Astrocyte (in vitro differentiated cells and primary cell): Measurements from ENCODE around the gene MESP1. TPM values are rescaled to one million over a fixed set of nuclear protein-coding genes. Genes with fewer than 3 reads are reported as not detected.
A peak's percentile ranks its signal among the peaks of the same experiment; 100 is the strongest.

Experiments
- DNase-seq: peaks from one replicate; pipeline ENCODE4 v3.0.0-alpha.2; 2010; ENCODE audit warnings: low read depth
- FAIRE-seq: peaks from 2 replicates; lab custom pipeline; 2011; peaks lifted over from hg19 to GRCh38; lab: Jason Lieb, UNC
- H2AFZ ChIP-seq: 2 replicates; pipeline ENCODE4 v1.6.0; 2012; ENCODE audit warnings: low read depth, low read length, inconsistent platforms
- H3K27ac ChIP-seq: 2 replicates; pipeline ENCODE4 v1.5.1; 2011; ENCODE audit warnings: low read depth, low read length, inconsistent platforms
- H3K27me3 ChIP-seq: 2 replicates; pipeline ENCODE4 v1.6.0; 2011; ENCODE audit warnings: low read length, inconsistent platforms; ENCODE audit not compliant: insufficient read depth
- H3K36me3 ChIP-seq: 2 replicates; pipeline ENCODE4 v1.5.1; 2011; ENCODE audit warnings: low read length, inconsistent platforms; ENCODE audit not compliant: insufficient read depth
- H3K4me1 ChIP-seq: 2 replicates; pipeline ENCODE4 v1.5.1; 2011; ENCODE audit warnings: low read length, inconsistent platforms; ENCODE audit not compliant: insufficient read depth
- H3K4me2 ChIP-seq: 2 replicates; pipeline ENCODE4 v1.6.0; 2012; ENCODE audit warnings: low read length, inconsistent platforms
- H3K4me3 ChIP-seq: 2 replicates; pipeline ENCODE4 v1.5.1; 2011; ENCODE audit warnings: low read depth, mild to moderate bottlenecking, low read length, inconsistent platforms; ENCODE audit not compliant: insufficient read depth
- H3K79me2 ChIP-seq: 2 replicates; pipeline ENCODE4 v1.6.0; 2012; ENCODE audit warnings: mild to moderate bottlenecking, low read length, inconsistent platforms; ENCODE audit not compliant: insufficient read depth
- H3K9ac ChIP-seq: 2 replicates; pipeline ENCODE4 v1.6.0; 2012; ENCODE audit warnings: mild to moderate bottlenecking, low read length, inconsistent platforms
- H3K9me3 ChIP-seq: 2 replicates; pipeline ENCODE4 v1.5.1; 2012; ENCODE audit warnings: low read depth, mild to moderate bottlenecking, low read length, inconsistent platforms; ENCODE audit not compliant: insufficient read depth
- H4K20me1 ChIP-seq: 2 replicates; pipeline ENCODE4 v1.6.0; 2012; ENCODE audit warnings: low read length, inconsistent platforms; ENCODE audit not compliant: insufficient read depth
- H3K27ac Mint-ChIP-seq: one replicate; pipeline ENCODE4 v1.8.0; 2021; ENCODE audit warnings: mild to moderate bottlenecking, mixed read lengths; ENCODE audit not compliant: unreplicated experiment
- H3K27me3 Mint-ChIP-seq: one replicate; pipeline ENCODE4 v1.8.0; 2021; ENCODE audit warnings: low read depth, mixed read lengths; ENCODE audit not compliant: unreplicated experiment
- H3K36me3 Mint-ChIP-seq: one replicate; pipeline ENCODE4 v1.8.0; 2021; ENCODE audit warnings: low read depth, mixed read lengths; ENCODE audit not compliant: unreplicated experiment
- H3K4me1 Mint-ChIP-seq: one replicate; pipeline ENCODE4 v1.8.0; 2021; ENCODE audit warnings: low read depth, mixed read lengths; ENCODE audit not compliant: unreplicated experiment
- H3K4me3 Mint-ChIP-seq: one replicate; pipeline ENCODE4 v1.8.0; 2021; ENCODE audit warnings: mild to moderate bottlenecking, moderate library complexity, mixed read lengths; ENCODE audit not compliant: unreplicated experiment
- H3K9me3 Mint-ChIP-seq: one replicate; pipeline ENCODE4 v1.8.0; 2021; ENCODE audit warnings: mild to moderate bottlenecking, mixed read lengths; ENCODE audit not compliant: unreplicated experiment
- EZH2 ChIP-seq: IDR thresholded peaks from 2 replicates; pipeline ENCODE4 v1.6.1; 2012; ENCODE audit warnings: mild to moderate bottlenecking, low read length, inconsistent platforms; ENCODE audit not compliant: insufficient read depth
- total RNA-seq: library from RNA; stranded (reverse); gene quantifications from 2 replicates; pipeline ENCODE4 v1.2.1, GENCODE V29; 2021
- TF ChIP-seq, protein P1 (sequence below): IDR thresholded peaks from 2 replicates; pipeline ENCODE4 v1.5.1; 2011; ENCODE audit warnings: low read depth, mild to moderate bottlenecking, inconsistent platforms, low read length, moderate library complexity; ENCODE audit not compliant: insufficient read depth

Gene MESP1
- total RNA-seq, 1 donor from 2014 or later, result not detected

DNA sequence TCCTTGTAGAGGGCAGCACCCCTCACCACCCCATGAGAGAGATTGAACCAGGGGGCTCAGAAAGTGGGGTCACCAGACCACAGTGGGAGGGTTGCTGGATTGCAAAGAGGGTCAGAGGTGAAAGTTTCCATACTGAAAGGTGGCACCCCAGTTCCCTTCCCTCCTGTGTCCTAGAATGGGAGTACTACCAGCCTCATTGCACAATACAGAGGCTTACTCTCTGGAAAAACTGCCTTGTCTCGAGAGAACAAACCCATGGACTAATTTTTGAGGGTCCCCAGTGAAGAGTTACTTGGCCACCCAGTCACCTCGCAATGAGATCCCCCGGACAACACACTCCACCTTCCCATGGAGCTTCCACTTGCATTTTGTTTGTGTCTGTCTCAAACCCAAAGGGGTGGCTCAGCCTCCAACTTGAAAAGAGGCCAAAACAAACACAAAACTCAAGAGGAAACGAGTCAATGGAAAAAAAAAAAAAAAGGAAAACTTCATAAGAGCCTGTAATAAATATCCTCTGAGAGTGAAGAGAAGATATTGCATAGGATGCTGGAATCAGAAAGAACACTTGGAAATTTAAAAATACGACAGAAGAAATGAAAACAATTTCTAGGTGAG is 43.7 kb upstream of the MESP1 start:
- Histone ChIP-seq H4K20me1 (peaks cover 3% of the 10 kb centered on the region), H3K4me1 (peaks cover 10% of the 10 kb centered on the region), H2AFZ (no peak overlapping the region), H3K27ac (no peak overlapping the region), H3K9me3 (no peaks in the 10 kb centered on the region), H3K27me3 (no peaks in the 10 kb centered on the region), H3K4me2 (peak overlapping the region; percentile 32), H3K4me3 (no peak overlapping the region), H3K9ac (no peak overlapping the region), H3K36me3 (peaks cover 35% of the 10 kb centered on the region), H3K79me2 (no peaks in the 10 kb centered on the region)
- H3K4me1 Mint-ChIP-seq, result peaks cover 3% of the 10 kb centered on the region
- H3K27ac Mint-ChIP-seq, result no peak overlapping the region
- FAIRE-seq, result peak; percentile 26
- H3K36me3 Mint-ChIP-seq, result no peaks in the 10 kb centered on the region
- no peak overlapping the region for H3K4me3 Mint-ChIP-seq
- TF ChIP-seq EZH2, result no peak
- TF ChIP-seq, protein P1, sequence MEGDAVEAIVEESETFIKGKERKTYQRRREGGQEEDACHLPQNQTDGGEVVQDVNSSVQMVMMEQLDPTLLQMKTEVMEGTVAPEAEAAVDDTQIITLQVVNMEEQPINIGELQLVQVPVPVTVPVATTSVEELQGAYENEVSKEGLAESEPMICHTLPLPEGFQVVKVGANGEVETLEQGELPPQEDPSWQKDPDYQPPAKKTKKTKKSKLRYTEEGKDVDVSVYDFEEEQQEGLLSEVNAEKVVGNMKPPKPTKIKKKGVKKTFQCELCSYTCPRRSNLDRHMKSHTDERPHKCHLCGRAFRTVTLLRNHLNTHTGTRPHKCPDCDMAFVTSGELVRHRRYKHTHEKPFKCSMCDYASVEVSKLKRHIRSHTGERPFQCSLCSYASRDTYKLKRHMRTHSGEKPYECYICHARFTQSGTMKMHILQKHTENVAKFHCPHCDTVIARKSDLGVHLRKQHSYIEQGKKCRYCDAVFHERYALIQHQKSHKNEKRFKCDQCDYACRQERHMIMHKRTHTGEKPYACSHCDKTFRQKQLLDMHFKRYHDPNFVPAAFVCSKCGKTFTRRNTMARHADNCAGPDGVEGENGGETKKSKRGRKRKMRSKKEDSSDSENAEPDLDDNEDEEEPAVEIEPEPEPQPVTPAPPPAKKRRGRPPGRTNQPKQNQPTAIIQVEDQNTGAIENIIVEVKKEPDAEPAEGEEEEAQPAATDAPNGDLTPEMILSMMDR, result no peak
- H3K27me3 Mint-ChIP-seq, result peaks cover 43% of the 10 kb centered on the region
- H3K9me3 Mint-ChIP-seq, result peaks cover 6% of the 10 kb centered on the region
- DNase-seq, result peak; percentile 42

DNA sequence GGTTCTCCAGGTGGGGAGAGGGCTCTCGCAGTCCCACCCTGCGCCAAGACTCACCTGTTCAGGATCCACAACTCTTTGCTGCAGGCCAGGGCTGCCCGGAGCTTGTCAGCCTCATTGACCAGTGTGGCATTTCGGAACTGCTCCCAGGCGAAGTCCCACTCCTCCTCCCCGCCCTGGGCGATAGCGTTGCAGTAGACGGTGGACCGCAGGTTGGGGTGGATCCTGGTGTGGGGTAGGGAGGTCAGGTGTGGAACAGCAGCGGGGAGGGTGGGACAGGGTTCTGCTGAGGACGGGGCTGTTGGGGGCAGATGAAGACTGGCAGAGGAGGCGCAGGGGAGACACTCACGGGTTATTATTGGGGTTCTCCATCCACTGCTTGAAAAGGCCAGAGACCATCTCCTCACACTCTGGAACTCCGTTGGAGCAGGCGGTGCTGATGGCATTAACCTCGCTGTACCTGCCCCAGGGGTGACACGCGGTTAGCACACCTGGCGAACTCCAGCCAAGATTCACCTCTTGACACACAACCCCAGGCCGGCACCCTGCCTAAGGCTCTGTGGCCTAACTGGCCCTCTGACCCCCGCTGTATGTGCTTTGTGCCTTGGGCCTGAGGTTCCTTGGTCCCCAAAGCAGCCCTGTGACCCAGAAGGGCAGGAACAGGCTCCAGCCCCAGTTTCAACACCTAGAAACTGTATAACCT is 41.2 kb upstream of the MESP1 start:
- Mint-ChIP-seq H3K27ac (no peak overlapping the region), H3K4me1 (peaks cover 3% of the 10 kb centered on the region), H3K36me3 (no peaks in the 10 kb centered on the region), H3K4me3 (no peak overlapping the region), H3K27me3 (peaks cover 24% of the 10 kb centered on the region), H3K9me3 (peaks cover 6% of the 10 kb centered on the region)
- DNase-seq (no peak), FAIRE-seq (no peak)
- Histone ChIP-seq H3K4me3 (no peak overlapping the region), H3K36me3 (peaks cover 37% of the 10 kb centered on the region), H2AFZ (no peak overlapping the region), H3K4me2 (no peak overlapping the region), H3K27me3 (no peaks in the 10 kb centered on the region), H4K20me1 (peaks cover 3% of the 10 kb centered on the region), H3K27ac (no peak overlapping the region), H3K9ac (no peak overlapping the region), H3K79me2 (no peaks in the 10 kb centered on the region), H3K9me3 (no peaks in the 10 kb centered on the region), H3K4me1 (peaks cover 10% of the 10 kb centered on the region)
- TF ChIP-seq, protein P1, result no peak
- TF ChIP-seq EZH2, result no peak

DNA sequence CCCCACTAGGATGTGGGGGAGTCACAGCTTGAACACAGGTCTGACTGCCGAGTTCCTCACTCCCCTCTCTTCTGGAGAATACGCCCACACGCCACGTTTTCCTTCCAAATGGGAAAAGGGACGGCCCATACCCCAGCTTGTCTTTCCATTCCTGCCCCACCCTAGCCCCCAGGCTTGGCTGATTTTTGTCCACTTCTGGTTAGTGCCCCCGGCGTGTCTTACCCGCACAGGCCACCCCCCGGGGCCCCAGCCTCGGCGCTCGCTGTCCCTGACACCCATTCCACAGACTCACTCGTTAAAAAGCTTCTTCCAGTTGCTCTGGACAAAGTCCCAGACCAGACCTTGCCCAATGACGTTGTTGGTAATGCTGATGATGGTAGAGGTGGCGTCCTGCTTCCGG is 39.6 kb upstream of the MESP1 start:
- Mint-ChIP-seq H3K27me3 (peaks cover 18% of the 10 kb centered on the region), H3K9me3 (peaks cover 8% of the 10 kb centered on the region), H3K36me3 (no peaks in the 10 kb centered on the region), H3K4me1 (peaks cover 3% of the 10 kb centered on the region), H3K4me3 (no peak overlapping the region), H3K27ac (no peak overlapping the region)
- H3K9ac ChIP-seq, result no peak overlapping the region
- no peaks in the 10 kb centered on the region for H3K9me3 ChIP-seq
- H3K36me3 ChIP-seq, result peaks cover 29% of the 10 kb centered on the region
- no peak overlapping the region for H3K27ac ChIP-seq
- H3K4me3 ChIP-seq, result no peak overlapping the region
- no peaks in the 10 kb centered on the region for H3K27me3 ChIP-seq
- no peak for TF ChIP-seq EZH2
- TF ChIP-seq, protein P1, result no peak
- DNase-seq, result no peak
- no peak for FAIRE-seq
- no peak overlapping the region for H2AFZ ChIP-seq
- peaks cover 10% of the 10 kb centered on the region for H3K4me1 ChIP-seq
- peaks cover 3% of the 10 kb centered on the region for H4K20me1 ChIP-seq
- no peak overlapping the region for H3K4me2 ChIP-seq
- H3K79me2 ChIP-seq, result no peaks in the 10 kb centered on the region
